Ovary (tissue), 3 donors: ENCODE measurements around the gene PIMREG.

Experiments
- CTCF ChIP-seq, 3 donors: fragments of 450-650 bp in 2 of 3; fragments of 200-600 bp in 1 of 3; IDR thresholded peaks; one replicate each; pipeline versions ENCODE4 v1.5.1 to v1.8.0; 2016 to 2022; ENCODE audit warnings: antibody characterized with exemption in 3 of 3, mild to moderate bottlenecking in 1 of 3
- POLR2A ChIP-seq: fragments of 450-650 bp; IDR thresholded peaks from one replicate; pipeline ENCODE4 v1.6.1; 2017; ENCODE audit warnings: antibody characterized with exemption, mild to moderate bottlenecking, moderate library complexity
- donor health status: DM: no; HTN: no; CAD: no.

GRCh38 chr17:6443692-6444570 is at the start of gene PIMREG:
- TF ChIP-seq CTCF (IDR thresholded peaks at IDR 0.05) (no peak), POLR2A (no peak)
